AG04450 (cell line): ENCODE results near the gene C2CD5. TPM values are rescaled to one million over a fixed set of nuclear protein-coding genes. Genes with fewer than 3 reads are reported as not detected.

Source experiments
- CTCF ChIA-PET: fragments of 300-600, 350-600 bp; formaldehyde crosslinking; extraction: SDS; loops from one replicate; lab custom pipeline; 2022; ENCODE audit warnings: antibody characterized with exemption, inconsistent platforms; lab: Charles Lee
- POLR2A ChIA-PET: fragments of 350-600 bp; formaldehyde crosslinking; extraction: SDS; loops from one replicate; lab custom pipeline; 2021; ENCODE audit warnings: antibody characterized with exemption, inconsistent platforms; lab: Yijun Ruan, JAX
- DNase-seq: peaks from one replicate; pipeline ENCODE4 v3.0.0-alpha.2; 2011; ENCODE audit warnings: low read depth, low spot score
- H3K27ac ChIP-seq: one replicate; pipeline ENCODE4 v1.5.1; 2012; ENCODE audit warnings: low read depth, low read length, control low read depth
- H3K27me3 ChIP-seq: one replicate; pipeline ENCODE4 v1.6.0; 2012; ENCODE audit warnings: low read length; ENCODE audit not compliant: control insufficient read depth, insufficient read depth
- H3K4me3 ChIP-seq: 2 replicates; pipeline ENCODE4 v1.5.1; 2011; ENCODE audit warnings: mild to moderate bottlenecking, low read depth, low read length, control low read depth
- H3K9me3 ChIP-seq: 2 replicates; pipeline ENCODE4 v1.5.1; 2012; ENCODE audit warnings: low read length; ENCODE audit not compliant: control insufficient read depth, insufficient read depth
- CTCF ChIP-seq: IDR thresholded peaks from 2 replicates; pipeline ENCODE4 v1.5.1; 2011; ENCODE audit warnings: low read depth, low read length, control low read depth, inconsistent platforms
- polyA plus RNA-seq: library from polyadenylated mRNA; depleted of rRNA; stranded (reverse); fragments of >200 nt; gene quantifications from 2 replicates; pipeline ENCODE4 v1.2.3, GENCODE V29; 2011

C2CD5 gene
- polyA plus RNA-seq, 1 experiment, result 38.3 TPM

GRCh38 chr12:22536971-22537544 is 7.3 kb downstream of the C2CD5 start:
- no peak for DNase-seq
- ChIA-PET CTCF (interaction anchor here (1.2 kb wide), 1 partner anchor 77 kb away, joined by 4 read pairs; no protein-coding TSS in a partner anchor), POLR2A (no interaction called here)
- no peaks in the 10 kb centered on the region for H3K27me3 ChIP-seq
- H3K9me3 ChIP-seq, result no peaks in the 10 kb centered on the region
- no peak overlapping the region for H3K4me3 ChIP-seq
- TF ChIP-seq CTCF, result no peak
- H3K27ac ChIP-seq, result no peak overlapping the region

- no peak for TF ChIP-seq CTCF
- POLR2A ChIA-PET, result no interaction called here
- CTCF ChIA-PET, result interaction anchor here (1.2 kb wide), 1 partner anchor 77 kb away, joined by 4 read pairs; no protein-coding TSS in a partner anchor
- Histone ChIP-seq H3K27me3 (no peaks in the 10 kb centered on the region), H3K4me3 (no peak overlapping the region), H3K9me3 (no peaks in the 10 kb centered on the region), H3K27ac (no peak overlapping the region)
- DNase-seq, result no peak
Measured at GRCh38 chr12:22536346-22536945, 7.9 kb downstream of the C2CD5 start.

GRCh38 chr12:22535478-22535877 is 8.9 kb downstream of the C2CD5 start:
- ChIA-PET CTCF (no interaction called here), POLR2A (no interaction called here)
- no peak overlapping the region for H3K27ac ChIP-seq
- DNase-seq, result no peak
- H3K4me3 ChIP-seq, result no peak overlapping the region
- H3K9me3 ChIP-seq, result no peaks in the 10 kb centered on the region
- H3K27me3 ChIP-seq, result no peaks in the 10 kb centered on the region
- no peak for TF ChIP-seq CTCF

- H3K4me3 ChIP-seq, result no peak overlapping the region
- H3K27me3 ChIP-seq, result no peaks in the 10 kb centered on the region
- POLR2A ChIA-PET, result no interaction called here
- H3K27ac ChIP-seq, result no peak overlapping the region
- TF ChIP-seq CTCF, result no peak
- CTCF ChIA-PET, result no interaction called here
- no peak for DNase-seq
- no peaks in the 10 kb centered on the region for H3K9me3 ChIP-seq
Measured at GRCh38 chr12:22535038-22535437, 9.3 kb downstream of the C2CD5 start.

GRCh38 chr12:22533155-22533554 is 11.2 kb downstream of the C2CD5 start:
- no peak for DNase-seq
- POLR2A ChIA-PET, result no interaction called here
- no peak overlapping the region for H3K27ac ChIP-seq
- no peaks in the 10 kb centered on the region for H3K9me3 ChIP-seq
- CTCF ChIA-PET, result no interaction called here
- H3K4me3 ChIP-seq, result no peak overlapping the region
- no peaks in the 10 kb centered on the region for H3K27me3 ChIP-seq
- TF ChIP-seq CTCF, result no peak
